Measurements from ENCODE around the gene ETFB.

Gene ETFB

DNA sequence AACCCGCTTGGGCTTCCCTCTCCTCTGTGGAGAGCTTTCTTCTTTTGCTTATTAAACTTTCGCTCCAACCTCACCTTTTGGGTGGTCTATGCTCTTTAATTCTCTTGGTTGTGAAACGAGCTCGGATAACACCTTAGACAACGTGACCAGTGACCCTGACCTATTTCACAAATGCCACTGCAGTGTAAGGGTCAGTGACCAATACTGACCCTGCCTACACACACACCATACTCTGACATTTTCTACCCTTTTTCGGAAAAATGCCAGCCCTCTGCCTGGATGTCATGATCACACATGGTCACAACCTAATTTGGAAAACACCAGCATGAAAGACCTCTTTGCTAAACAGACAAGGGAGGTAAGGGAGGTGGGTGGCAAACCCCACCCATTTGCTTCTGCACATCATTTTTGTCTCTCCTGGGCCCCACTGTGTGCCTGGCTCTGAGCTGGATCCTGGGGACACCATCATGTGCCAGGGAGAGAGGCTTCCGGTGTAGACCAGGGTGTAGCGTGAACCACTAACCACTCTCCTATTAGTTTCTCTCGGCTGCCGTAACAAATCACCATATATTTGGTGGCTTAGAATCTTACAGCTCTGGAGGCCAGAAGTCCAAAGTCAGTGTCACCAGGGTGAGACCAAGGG is 9.9 kb downstream of the ETFB start:
- DNase-seq, result no peak
- in situ Hi-C loops (cut with HindIII; ENCODE audit: low pct_ligation_motif_present, low pct_unique_long_range_greater_than_20kb, low sequenced_read_pairs), result no loop called here

DNA sequence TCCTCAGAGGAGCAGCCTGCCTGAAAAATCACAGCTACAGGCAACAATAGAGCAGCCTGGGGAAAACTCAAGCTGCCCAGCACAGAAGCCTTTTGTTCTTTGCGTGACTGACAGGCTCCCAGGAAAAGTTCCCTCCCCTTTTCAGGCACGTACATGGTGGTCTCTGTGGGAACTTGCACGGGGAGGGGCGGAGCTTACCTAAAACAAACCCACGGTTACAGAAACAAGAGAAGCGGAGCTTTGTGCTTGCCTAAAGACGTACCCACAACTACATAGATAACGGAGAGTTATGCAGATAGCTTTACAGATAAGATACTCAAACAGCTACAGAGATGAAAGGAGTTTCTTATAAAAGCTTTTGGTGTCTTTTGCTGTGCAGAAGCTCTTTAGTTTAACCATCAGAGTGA is 11.4 kb downstream of the ETFB start:
- in situ Hi-C loops (cut with HindIII; ENCODE audit: low pct_ligation_motif_present, low pct_unique_long_range_greater_than_20kb, low sequenced_read_pairs), result no loop called here
- DNase-seq, result no peak

DNA sequence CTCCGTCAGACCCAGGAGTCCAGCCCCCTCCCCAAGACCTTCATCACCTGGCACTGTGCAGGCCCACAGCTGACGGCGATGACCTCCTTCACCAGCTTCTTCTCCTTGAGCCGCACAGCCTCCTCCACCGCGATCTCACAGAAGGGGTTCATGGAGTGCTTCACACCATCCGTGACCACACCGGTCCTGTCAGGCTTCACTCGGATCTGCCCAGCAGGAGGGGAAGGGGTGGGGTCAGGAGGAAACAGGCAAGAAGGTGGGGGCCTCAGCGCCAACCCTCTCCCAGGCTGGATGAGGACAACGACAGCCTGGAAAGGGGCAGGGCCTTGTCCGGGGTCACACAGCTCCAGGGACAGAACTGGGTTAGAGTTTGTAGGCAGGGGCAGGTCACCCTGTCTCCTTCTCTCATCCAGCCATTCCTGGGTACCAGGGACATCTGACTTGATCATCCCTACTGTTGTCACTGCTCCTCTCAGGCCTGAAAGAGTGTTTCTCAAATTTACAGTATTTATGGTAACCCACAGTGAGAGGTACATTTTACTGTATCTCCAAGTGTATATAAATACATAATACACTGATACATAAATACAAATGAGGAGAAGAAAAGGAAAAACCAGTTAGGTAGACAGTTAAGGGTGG is 12.0 kb downstream of the ETFB start:
- no peak for DNase-seq
- in situ Hi-C loops (cut with HindIII; ENCODE audit: low pct_ligation_motif_present, low pct_unique_long_range_greater_than_20kb, low sequenced_read_pairs), result no loop called here

DNA sequence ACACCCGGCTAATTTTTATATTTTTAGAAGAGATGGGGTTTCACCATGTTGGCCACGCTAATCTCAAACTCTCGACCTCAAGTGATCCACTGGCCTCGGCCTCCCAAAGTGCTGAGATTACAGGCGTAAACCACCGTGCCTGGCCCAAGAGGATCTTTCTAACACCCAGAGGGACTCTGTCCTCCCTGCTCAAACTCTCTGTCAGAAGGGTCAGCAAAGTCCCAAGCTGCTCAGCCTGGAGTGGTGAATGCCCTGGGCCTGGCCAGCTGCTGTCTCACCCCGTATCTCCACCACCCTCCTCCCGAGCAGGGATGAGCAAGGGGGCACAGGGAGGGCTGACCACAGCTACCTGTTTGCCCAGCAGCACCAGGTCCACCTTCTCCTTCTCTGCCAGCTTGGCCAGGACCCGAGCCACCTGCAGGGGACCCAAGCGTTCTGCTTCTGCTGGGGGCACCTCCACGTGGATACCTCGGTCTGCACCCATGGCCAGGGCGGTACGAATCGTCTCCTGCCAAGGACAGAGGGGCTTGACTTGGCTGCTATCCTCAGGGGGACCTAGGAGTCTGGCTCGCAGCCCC is 13.3 kb downstream of the ETFB start:
- in situ Hi-C loops (cut with HindIII; ENCODE audit: low pct_ligation_motif_present, low pct_unique_long_range_greater_than_20kb, low sequenced_read_pairs), result no loop called here
- DNase-seq, result no peak

DNA sequence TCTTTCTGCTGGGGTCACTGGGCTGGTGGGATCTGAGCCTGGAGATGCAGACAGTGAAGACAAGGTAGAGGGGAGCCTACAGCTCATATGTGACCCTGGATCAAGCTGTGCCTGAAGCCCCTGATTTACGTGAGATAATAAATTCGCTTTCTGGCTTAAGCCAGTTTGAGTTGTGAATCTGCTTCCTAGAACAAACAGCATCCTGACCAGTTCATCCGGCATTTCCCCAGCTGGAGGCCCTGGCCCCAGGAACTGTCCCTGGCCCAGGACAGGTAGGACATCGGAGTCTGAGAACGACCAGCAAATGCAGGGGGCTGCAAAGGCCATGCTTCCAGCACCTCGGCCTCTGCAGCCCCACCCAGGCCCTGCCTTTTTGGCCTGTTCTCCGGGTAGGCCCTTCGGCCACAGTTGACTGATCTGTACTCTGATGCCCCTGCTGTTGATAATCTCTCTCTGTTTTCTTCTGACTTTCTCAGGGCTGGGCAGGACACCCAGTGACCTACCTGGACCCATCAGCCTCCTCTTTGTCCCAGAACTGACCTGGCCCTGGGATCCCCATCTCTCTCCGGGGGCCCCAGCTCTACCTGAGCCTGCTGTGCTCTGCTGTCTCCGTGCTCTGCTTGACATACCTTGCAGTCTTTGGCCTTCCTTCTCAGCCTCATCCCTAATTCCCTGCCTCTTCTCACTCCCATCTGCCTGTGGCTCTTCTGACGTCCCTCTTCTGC is 14.8 kb downstream of the ETFB start:
- no peak for DNase-seq
- in situ Hi-C loops (cut with HindIII; ENCODE audit: low pct_ligation_motif_present, low pct_unique_long_range_greater_than_20kb, low sequenced_read_pairs), result no loop called here

DNA sequence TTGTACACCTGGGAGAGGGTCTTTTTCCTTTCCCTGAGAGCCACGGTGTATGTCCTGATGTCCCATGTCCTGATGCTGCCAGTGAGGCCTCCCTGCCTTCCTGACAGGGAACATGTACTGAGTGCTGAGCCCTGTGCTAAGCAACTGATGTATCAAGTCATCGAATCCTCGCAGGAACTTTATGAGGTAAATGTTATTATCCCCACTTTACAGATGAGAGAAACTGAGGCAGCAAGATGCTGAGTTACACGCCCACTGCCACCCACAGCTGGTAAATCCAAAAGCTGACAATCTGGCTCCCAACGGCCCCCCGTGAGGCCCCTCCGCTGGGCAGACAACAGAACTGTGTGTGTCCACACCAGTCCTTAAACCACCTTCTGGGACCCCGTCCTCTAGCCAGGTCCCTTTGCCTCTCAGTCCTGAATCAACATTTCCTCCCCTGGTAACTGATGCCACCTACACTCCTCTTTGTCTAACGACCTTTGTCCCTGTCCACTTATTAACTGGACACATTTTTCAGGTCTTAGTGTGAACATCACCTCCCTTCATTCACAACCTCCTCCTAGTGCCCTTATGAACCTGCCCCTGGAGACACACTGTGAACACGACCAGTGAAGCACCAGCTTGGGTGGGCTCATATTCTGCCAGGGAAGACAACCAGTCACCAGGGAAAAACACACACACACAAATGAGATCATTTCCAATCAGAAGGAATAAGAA is 18.8 kb downstream of the ETFB start:
- in situ Hi-C loops (cut with HindIII; ENCODE audit: low pct_ligation_motif_present, low pct_unique_long_range_greater_than_20kb, low sequenced_read_pairs), result no loop called here
- DNase-seq, result no peak

DNA sequence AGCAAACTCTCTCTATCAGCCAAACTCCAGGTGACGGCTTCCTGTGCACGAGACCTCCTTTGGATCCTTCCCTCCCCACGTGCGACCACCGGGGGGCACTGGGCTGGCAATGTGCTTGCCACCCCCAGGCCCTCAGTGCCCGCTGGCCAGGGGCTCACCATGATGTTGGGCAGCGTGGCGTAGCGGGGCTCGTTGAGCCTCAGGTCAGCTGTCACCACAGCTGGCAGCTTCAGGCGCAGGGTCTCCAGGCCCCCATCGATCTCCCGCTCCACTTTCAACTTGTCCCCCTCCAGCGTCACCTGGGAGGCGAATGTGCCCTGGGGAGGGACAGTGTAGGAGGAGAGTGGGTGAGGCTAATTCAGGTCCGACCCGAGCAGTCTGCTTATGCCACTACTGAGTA is 19.4 kb downstream of the ETFB start:
- DNase-seq, result no peak
- in situ Hi-C loops (cut with HindIII; ENCODE audit: low pct_ligation_motif_present, low pct_unique_long_range_greater_than_20kb, low sequenced_read_pairs), result no loop called here

DNA sequence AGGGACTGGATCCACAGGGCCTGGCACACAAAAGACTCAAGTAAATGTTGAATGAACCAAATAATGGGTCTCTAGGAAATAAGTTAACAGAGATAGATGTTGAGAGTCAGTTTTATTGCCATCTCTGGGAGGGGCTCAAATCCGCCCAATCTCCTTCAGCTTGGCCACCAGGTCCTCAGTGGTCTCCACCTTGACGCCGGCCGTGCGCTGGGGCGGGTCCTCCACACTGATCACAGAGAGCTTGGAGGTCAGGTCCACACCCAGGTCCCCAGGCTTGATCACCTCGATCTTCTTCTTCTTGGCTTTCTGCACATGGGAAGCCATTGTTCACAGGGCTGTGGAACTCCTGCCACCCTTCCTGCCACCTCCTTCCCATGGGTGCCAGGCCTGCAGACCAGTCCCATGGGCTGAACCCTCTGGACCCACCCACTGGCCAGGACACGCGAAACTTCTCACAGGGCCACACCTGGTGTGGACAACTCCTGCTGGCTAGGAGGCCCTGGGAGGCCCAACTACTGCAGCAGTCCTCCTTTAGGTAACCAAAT is 21.0 kb downstream of the ETFB start:
- DNase-seq, result no peak
- in situ Hi-C loops (cut with HindIII; ENCODE audit: low pct_ligation_motif_present, low pct_unique_long_range_greater_than_20kb, low sequenced_read_pairs), result no loop called here

DNA sequence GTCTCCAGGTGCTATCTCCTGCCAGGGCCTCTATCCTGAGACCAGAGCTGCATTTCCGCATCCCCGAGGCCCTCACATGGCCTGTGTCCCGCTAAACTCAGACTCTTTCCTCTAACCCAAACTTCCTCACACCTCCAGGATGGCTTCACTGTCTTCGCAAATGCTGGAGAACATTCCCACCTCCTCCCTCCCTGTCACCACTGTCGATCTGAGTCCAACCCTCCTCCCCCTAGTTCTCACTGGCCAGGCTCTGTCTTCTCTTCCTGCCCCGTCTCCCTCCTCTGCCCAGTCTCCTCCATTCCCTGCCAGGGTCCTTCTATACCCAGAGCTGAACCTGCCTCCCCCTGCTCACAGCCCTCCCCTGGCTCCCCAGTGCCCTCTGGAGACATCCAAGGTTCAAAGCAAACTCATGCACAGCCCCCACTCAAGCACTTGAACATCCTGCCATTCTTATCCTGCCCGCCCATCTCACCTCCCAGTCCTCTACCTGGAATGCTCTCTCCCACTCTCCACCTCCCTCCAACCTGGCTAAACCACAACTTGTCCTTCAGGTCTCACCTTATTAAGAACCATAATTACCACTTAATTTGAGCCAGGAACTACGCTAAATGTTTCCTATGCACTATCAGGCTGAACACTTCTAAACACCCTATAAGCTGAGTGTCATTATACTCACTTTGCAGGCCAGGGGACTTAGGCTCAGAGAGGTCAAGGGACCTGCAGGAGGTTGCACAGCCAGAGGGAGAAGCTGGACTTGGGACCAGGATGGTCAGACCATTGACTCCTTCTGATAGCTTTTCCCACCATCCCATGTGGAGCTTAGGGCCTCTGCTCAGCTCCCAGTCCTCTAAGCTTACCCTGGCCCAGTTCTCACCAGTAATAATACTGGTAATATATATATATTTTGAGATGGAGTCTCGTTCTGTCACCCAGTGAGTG is 23.3 kb downstream of the ETFB start:
- in situ Hi-C loops (cut with HindIII; ENCODE audit: low pct_ligation_motif_present, low pct_unique_long_range_greater_than_20kb, low sequenced_read_pairs), result no loop called here

DNA sequence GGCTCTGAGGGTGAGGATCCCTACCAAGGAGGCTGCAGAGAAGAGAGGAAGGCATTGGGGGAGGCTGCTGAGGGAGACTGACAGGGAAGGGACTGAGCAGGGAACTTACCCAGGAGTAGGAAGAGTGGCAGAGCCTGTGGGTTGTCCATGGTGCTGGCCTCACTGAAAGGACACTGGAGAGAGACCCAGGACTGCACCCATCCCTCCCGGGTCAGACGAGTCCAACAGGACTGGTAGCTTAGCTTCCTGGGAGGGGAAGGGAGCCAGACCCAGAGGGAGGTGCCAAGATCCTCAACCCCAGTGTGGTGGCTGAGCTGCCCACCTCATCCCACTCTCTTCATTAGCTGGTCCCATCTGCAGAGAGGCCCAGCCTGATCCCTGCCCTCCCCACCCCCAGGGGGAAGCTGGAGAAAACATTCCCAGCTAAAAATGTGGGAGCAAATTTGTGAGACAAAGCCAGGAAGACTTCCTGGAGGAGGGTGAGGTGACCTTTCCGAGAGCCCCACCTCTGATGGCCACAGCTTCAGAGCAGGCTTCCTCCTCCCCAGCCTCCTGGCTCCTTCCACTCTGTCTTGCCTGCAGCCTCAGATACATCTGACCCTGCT is 24.1 kb downstream of the ETFB start, which contains the start of gene VSIG10L:
Gene VSIG10L, minus strand, starts transcription at position 164 of the 605 bp plus-strand sequence. Its CDS starts 15 bp downstream, at position 149.
- in situ Hi-C loops (cut with HindIII; ENCODE audit: low pct_ligation_motif_present, low pct_unique_long_range_greater_than_20kb, low sequenced_read_pairs), result no loop called here
- no peak for DNase-seq

More for the DNA sequence above, 23.3 kb downstream of the ETFB start:
- DNase-seq, result no peak

DNA sequence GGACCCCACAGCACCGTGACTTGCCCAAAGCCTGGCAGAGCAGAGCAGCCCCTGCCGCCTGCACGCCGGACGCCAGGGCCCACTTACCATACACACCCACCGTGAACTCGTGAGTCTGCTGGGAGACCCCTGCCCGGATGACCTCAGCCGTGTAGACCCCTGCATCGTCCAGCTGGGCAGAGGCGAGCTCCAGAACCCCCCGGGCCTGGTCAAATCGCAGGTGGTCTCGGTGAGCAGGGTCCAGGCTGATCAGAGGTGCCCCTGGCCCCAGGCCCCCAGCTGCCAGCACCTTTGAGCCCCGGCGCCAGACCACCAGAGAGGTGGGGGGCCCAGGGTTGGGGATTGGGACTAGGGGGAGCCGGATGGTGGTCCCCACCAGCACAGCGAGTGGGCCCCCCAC is 25.1 kb downstream of the ETFB start:
- in situ Hi-C loops (cut with HindIII; ENCODE audit: low pct_ligation_motif_present, low pct_unique_long_range_greater_than_20kb, low sequenced_read_pairs), result no loop called here

DNA sequence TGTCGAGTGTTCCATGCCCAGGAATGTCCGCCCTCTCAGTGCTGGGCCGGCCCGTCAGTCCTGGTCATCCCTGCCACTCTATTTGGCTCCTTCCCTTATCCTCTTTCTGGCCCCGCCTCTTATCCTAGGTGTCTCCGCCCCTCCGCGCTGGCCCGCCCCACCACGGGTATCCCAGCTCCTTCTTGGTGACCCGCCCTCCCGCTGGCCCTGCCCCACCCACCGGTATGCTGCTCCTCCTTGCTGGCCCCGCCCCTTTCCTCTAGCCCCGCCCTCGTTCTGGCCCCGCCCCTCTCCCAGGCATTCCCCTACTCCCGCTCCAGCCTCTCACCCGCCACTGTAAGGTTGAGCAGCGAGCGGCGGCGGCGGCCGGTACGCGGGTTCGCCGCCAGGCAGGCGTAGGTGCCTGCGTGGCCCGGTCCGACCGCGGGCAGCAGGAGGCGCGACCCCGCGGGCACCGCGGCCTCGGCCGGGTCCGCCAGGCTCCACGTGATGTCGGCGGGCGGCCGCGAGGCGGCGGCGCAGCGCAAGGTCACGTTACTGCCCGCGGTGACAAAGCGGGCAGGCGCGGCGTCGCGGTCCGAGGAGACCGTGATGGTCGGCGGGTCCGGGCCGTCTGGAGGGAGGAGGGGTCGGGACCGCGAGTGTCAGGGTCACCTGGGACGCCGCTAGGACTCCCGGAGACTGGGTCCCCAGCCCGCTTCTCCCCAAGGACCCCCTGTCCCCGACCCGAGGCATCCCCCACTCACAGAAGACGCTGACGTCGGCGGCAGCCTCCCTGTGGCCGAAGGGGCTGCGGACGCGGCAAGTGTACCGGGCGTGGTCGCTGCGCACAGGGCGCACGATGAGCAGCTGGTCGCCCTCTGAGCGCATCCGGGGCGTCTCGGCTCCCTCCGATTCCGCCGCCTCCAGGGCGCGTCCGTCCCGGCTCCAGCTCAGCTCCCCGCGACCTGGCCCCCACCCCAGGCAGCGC is 26.2 kb downstream of the ETFB start:
- in situ Hi-C loops (cut with HindIII; ENCODE audit: low pct_ligation_motif_present, low pct_unique_long_range_greater_than_20kb, low sequenced_read_pairs), result no loop called here
- DNase-seq, result peak; percentile 93

More for the DNA sequence above, 25.1 kb downstream of the ETFB start:
- DNase-seq, result no peak

DNA sequence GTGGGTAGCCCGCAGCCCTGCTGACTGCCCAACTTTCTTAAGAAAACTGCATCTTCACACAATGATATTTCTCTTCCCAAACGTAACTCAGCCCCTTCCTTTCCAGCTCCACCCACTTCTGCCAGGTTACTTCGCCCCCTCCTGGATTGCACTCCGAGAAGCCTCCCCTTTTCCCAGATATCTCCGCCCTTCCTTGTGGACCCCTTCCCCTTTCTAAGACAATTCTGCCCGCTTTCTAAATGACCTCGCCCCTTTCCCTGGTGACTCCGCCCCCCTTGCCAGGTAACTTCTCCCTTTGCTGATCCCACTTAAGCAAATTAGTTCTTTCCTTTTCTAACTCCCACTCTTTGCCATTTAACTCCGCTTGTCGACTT is 26.9 kb downstream of the ETFB start:
- DNase-seq, result no peak
- in situ Hi-C loops (cut with HindIII; ENCODE audit: low pct_ligation_motif_present, low pct_unique_long_range_greater_than_20kb, low sequenced_read_pairs), result no loop called here

DNA sequence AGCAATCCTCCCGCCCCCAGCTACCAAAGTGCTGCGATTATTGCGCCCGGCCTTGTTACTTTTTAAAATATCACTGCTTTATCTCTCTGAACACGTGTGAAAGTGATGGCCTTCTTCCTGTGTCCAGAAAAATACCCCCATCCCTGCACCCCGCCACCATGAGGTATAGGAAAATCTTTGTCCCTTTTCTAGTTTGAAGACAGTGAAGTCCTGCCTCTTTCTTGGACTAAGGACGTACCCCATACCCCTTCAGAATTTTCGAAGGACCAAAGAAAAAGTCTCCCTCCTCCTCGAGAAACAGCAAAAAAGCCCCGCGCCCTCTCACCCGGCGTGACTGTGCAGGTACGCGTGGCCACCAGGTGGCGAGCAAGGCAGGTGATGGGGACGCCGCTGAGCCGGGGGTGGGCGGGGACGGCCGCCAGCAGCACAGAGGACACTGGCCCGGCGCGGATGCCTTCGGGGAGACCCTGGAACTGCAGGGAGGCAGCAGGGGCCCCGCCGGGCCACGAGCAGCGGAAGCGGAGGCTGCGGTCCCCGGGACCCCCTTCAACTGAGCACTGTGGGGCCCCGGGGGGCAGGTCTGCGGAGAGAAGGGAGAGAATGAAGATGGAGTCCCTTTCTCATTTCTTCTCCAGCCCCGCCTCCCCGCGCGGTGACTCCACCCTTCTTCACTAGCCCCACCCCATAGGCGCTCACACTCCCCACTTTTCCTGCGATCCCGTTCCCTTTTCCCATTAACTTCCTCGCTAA is 27.4 kb downstream of the ETFB start:
- in situ Hi-C loops (cut with HindIII; ENCODE audit: low pct_ligation_motif_present, low pct_unique_long_range_greater_than_20kb, low sequenced_read_pairs), result no loop called here
- DNase-seq, result peak; percentile 71

DNA sequence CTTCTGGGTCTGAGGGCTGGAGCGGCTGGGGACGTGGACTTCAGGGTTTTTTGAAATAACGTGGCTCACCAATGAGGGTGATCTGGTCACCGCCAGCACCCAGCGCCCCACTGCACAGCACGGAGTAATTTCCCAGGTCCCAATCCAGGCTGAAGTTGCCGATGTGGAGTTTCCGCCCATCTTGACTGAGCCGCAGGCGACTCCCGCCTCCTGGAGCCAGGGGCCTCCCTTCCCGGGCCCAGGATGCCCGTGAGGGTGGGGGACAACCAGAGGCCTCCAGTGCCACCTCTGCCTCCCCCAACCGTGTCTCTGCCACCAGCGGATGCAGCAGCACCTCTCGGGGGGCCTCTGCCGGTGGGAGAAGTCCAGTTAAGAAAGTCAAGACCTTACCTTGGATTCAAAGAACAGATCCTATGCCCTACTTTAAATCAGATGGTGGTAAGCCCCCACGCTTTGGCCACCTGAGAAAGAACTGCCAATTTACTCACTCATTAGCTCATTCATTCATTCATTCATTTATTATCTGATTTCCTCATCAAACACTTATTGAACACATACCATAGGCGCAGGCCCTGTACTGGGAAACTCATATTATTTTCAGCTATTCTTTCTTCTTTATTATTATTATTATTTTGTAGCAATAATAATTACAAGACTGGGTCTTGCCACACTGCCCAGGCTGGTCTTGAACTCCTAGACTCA is 28.2 kb downstream of the ETFB start:
- no peak for DNase-seq
- in situ Hi-C loops (cut with HindIII; ENCODE audit: low pct_ligation_motif_present, low pct_unique_long_range_greater_than_20kb, low sequenced_read_pairs), result no loop called here
